Stimulated activated CD4-positive, alpha-beta T cell treated with anti-CD3 and anti-CD28 coated beads, Interleukin-15, amount 100 ng/mL, for 1 hour (primary cell): ENCODE data around the gene RAB21.
A peak's percentile ranks its signal among the peaks of the same experiment; 100 is the strongest.
"Not testable (repeated sequence)": the region's sequence is repeated elsewhere in the genome, so short reads cannot be mapped to it uniquely, and the experiment has no call there.

Experiments
- DNase-seq, 2 donors: peaks; one replicate each; pipeline ENCODE4 v3.0.0-alpha.2; 2020; ENCODE audit warnings: low read depth in 1 of 2, low spot score in 1 of 2

The RAB21 gene

GRCh38 chr12:71749666-71750065, 5.0 kb upstream of the RAB21 start:
- no peak for DNase-seq

- no peak for DNase-seq
Observed at GRCh38 chr12:71752891-71753290, 1.8 kb upstream of the RAB21 start.

GRCh38 chr12:71755146-71755892, 656 bp downstream of the RAB21 start:
- DNase-seq = peak; percentile 42 to 46

- no peak for DNase-seq
Observed at GRCh38 chr12:71756054-71756690, 1.5 kb downstream of the RAB21 start.

- no peak for DNase-seq
Observed at GRCh38 chr12:71759941-71760340, 5.3 kb downstream of the RAB21 start.

GRCh38 chr12:71760471-71760870, 5.8 kb downstream of the RAB21 start:
- no peak for DNase-seq

- DNase-seq = not testable (repeated sequence)
Observed at GRCh38 chr12:71761354-71761753, 6.7 kb downstream of the RAB21 start.

GRCh38 chr12:71763677-71764379, 9.2 kb downstream of the RAB21 start:
- no peak for DNase-seq

- no peak for DNase-seq
Observed at GRCh38 chr12:71764587-71765321, 10.1 kb downstream of the RAB21 start.

GRCh38 chr12:71766202-71766601, 11.5 kb downstream of the RAB21 start:
- no peak for DNase-seq

GRCh38 chr12:71767183-71767582, 12.5 kb downstream of the RAB21 start:
- no peak for DNase-seq

GRCh38 chr12:71768900-71769299, 14.2 kb downstream of the RAB21 start:
- no peak for DNase-seq

- no peak for DNase-seq
Observed at GRCh38 chr12:71771069-71771468, 16.4 kb downstream of the RAB21 start.

GRCh38 chr12:71772735-71773134, 18.1 kb downstream of the RAB21 start:
- DNase-seq = no peak

- DNase-seq = peak in 1 of 2 donors; percentile 3
Observed at GRCh38 chr12:71780237-71780822, 25.7 kb downstream of the RAB21 start.

GRCh38 chr12:71782017-71782416, 27.4 kb downstream of the RAB21 start:
- no peak for DNase-seq

GRCh38 chr12:71786829-71787228, 32.2 kb downstream of the RAB21 start:
- DNase-seq = no peak

- no peak for DNase-seq
Observed at GRCh38 chr12:71787580-71787979, 32.9 kb downstream of the RAB21 start.

GRCh38 chr12:71790331-71790730, 35.7 kb downstream of the RAB21 start:
- no peak for DNase-seq

- DNase-seq = no peak
Observed at GRCh38 chr12:71791473-71792150, 36.9 kb downstream of the RAB21 start.

GRCh38 chr12:71792599-71792998, 37.9 kb downstream of the RAB21 start:
- no peak for DNase-seq
